Measurements from ENCODE around the gene ATP5PB. TPM values are rescaled to one million over a fixed set of nuclear protein-coding genes. Genes with fewer than 3 reads are reported as not detected.

ATP5PB gene
- total RNA-seq, 5 donors from 2014 or later (not counting 1 experiment from before 2014, with no cell fraction given): 88.1 to 129 (median 118) TPM

GRCh38 chr1:111507411-111508201 lies 58.3 kb downstream of the ATP5PB start:
- Mint-ChIP-seq H3K36me3 (no peaks in the 10 kb centered on the region), H3K9me3 (no peaks in the 10 kb centered on the region), H3K27ac (peak overlapping the region; percentile 95 to 98), H3K27me3 (no peaks in the 10 kb centered on the region), H3K4me3 (peak overlapping the region; percentile 68 to 75 (median 75)), H3K4me1 (peaks cover 56 to 59% (median 57%) of the 10 kb centered on the region in 3 donors)
- ATAC-seq (replicated peaks in 1 of 4): peak; percentile 63 to 75 (median 70)
- Histone ChIP-seq H3K9me3 (no peaks in the 10 kb centered on the region), H3K4me3 (ENCODE audit: control insufficient read depth in 1 of 2, extremely low read depth in 1 of 2, low read length in 1 of 2) (peak overlapping the region; percentile 42 to 44), H3K4me1 (ENCODE audit: control insufficient read depth in 1 of 2, extremely low read depth in 1 of 2, insufficient read depth in 2 of 2, low read length in 2 of 2) (peaks cover 66 to 88% of the 10 kb centered on the region in 2 experiments), H3K27me3 (replicated peaks in 1 of 2; ENCODE audit: control insufficient read depth in 2 of 2, extremely low read depth in 1 of 2, insufficient read depth in 2 of 2, low read length in 1 of 2) (no peaks in the 10 kb centered on the region), H3K36me3 (ENCODE audit: control insufficient read depth in 2 of 2, extremely low read depth in 1 of 2, insufficient read depth in 1 of 2, low read length in 1 of 2) (no peaks in the 10 kb centered on the region), H3K27ac (ENCODE audit: low read length) (peak overlapping the region; percentile 90)
- ChIA-PET POLR2A (interaction anchor here (0.5 to 1.5 kb wide), 6 partner anchors 11 to 289 kb away, joined by 3 to 6 read pairs (median 3); no protein-coding TSS in a partner anchor), CTCF (interaction anchor here (0.5 to 3.6 kb wide), 62 partner anchors 9 to 970 kb away, joined by 3 to 42 read pairs (median 5); partner anchors contain the start of genes ATP5PB (in 1 of the 2), DDX20 (in 1 of the 2), INKA2 (in 1 of the 2) and RAP1A (in 1 of the 2))
- WGBS (ENCODE audit: insufficient coverage): 4% methylated on average over 12 of the region's 15 CpGs
- DNase-seq: peak in 34 of 35 experiments; percentile 20 to 65 (median 36)

DNA sequence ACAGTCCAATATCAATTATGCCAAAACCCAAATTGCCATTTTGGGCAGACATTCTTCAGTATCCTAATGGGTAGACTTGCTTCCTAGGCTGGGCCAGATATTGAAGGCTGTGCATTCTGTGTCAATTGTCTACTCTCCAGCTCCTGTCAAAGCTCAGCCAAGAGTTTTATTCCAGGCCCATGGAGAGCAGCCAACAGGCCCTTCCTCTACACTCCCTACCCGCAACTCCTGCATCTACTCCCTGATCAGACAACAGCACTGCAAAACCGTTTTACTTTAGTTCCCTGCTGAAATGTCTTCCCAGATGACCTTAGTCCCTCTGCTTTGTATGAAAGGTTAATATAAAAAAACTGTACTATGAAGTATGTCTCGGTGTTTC lies 60.7 kb downstream of the ATP5PB start:
- DNase-seq: no peak
- ChIA-PET CTCF (interaction anchor here in 1 of 2 donors (0.7 kb wide), 1 partner anchor 29 kb away, joined by 3 read pairs; no protein-coding TSS in a partner anchor), POLR2A (no interaction called here)
- Histone ChIP-seq H3K27ac (ENCODE audit: low read length) (no peak overlapping the region), H3K27me3 (replicated peaks in 1 of 2; ENCODE audit: control insufficient read depth in 2 of 2, extremely low read depth in 1 of 2, insufficient read depth in 2 of 2, low read length in 1 of 2) (no peaks in the 10 kb centered on the region), H3K36me3 (ENCODE audit: control insufficient read depth in 2 of 2, extremely low read depth in 1 of 2, insufficient read depth in 1 of 2, low read length in 1 of 2) (no peaks in the 10 kb centered on the region), H3K9me3 (no peaks in the 10 kb centered on the region), H3K4me1 (ENCODE audit: control insufficient read depth in 1 of 2, extremely low read depth in 1 of 2, insufficient read depth in 2 of 2, low read length in 2 of 2) (peaks cover 45 to 72% of the 10 kb centered on the region in 2 experiments), H3K4me3 (ENCODE audit: control insufficient read depth in 1 of 2, extremely low read depth in 1 of 2, low read length in 1 of 2) (no peak overlapping the region)
- Mint-ChIP-seq H3K4me1 (peaks cover 39 to 48% (median 47%) of the 10 kb centered on the region in 3 donors), H3K9me3 (no peaks in the 10 kb centered on the region), H3K27me3 (no peaks in the 10 kb centered on the region), H3K36me3 (no peaks in the 10 kb centered on the region), H3K27ac (no peak overlapping the region), H3K4me3 (no peak overlapping the region)
- no peak for ATAC-seq (replicated peaks in 1 of 4)
- no CpG with 5 or more reads among the region's 3 CpGs for whole genome bisulfite sequencing (ENCODE audit: insufficient coverage)

- Histone ChIP-seq H3K4me1 (ENCODE audit: control insufficient read depth in 1 of 2, extremely low read depth in 1 of 2, insufficient read depth in 2 of 2, low read length in 2 of 2) (peaks cover 37 to 73% of the 10 kb centered on the region in 2 experiments), H3K9me3 (no peaks in the 10 kb centered on the region), H3K36me3 (ENCODE audit: control insufficient read depth in 2 of 2, extremely low read depth in 1 of 2, insufficient read depth in 1 of 2, low read length in 1 of 2) (no peaks in the 10 kb centered on the region), H3K27me3 (replicated peaks in 1 of 2; ENCODE audit: control insufficient read depth in 2 of 2, extremely low read depth in 1 of 2, insufficient read depth in 2 of 2, low read length in 1 of 2) (peaks cover 0 to 10% of the 10 kb centered on the region in 2 experiments), H3K4me3 (ENCODE audit: control insufficient read depth in 1 of 2, extremely low read depth in 1 of 2, low read length in 1 of 2) (no peak overlapping the region), H3K27ac (ENCODE audit: low read length) (peak overlapping the region; percentile 51)
- DNase-seq: peak in 1 of 35 experiments; percentile 44
- Mint-ChIP-seq H3K4me3 (no peak overlapping the region), H3K9me3 (no peaks in the 10 kb centered on the region), H3K27me3 (no peaks in the 10 kb centered on the region), H3K27ac (no peak overlapping the region), H3K36me3 (no peaks in the 10 kb centered on the region), H3K4me1 (peaks cover 37 to 44% (median 43%) of the 10 kb centered on the region in 3 donors)
- no peak for ATAC-seq (replicated peaks in 1 of 4)
- POLR2A ChIA-PET: interaction anchor here in 1 of 2 donors (0.6 kb wide), 1 partner anchor 46 kb away, joined by 3 read pairs; no protein-coding TSS in a partner anchor
- CTCF ChIA-PET: interaction anchor here in 1 of 2 donors (0.6 to 0.9 kb wide), 2 partner anchors 40 to 112 kb away, joined by 3 read pairs; no protein-coding TSS in a partner anchor
- WGBS (ENCODE audit: insufficient coverage): 20% methylated on average over 1 of the region's 3 CpGs
Observed at GRCh38 chr1:111511370-111511769, 62.1 kb downstream of the ATP5PB start.

Other genes starting within 250 kb of the ATP5PB start
- gene DENND2D, start 248.8 kb upstream of the ATP5PB start, total RNA-seq: 100 to 1,000 TPM; 128 to 234 (median 222) TPM
- 10 to 100 TPM in 4 of 5 donors, 1 to 10 TPM in 1; 3.6 to 28.1 (median 10.9) TPM for gene CHI3L2, start 221.8 kb upstream of the ATP5PB start, total RNA-seq
- not detected for gene CHIA, start 158.6 kb upstream of the ATP5PB start, total RNA-seq
- 10 to 100 TPM in 2 of 5 donors, 1 to 10 TPM in 3; 4.7 to 11.6 (median 8.6) TPM for gene OVGP1, start 21.7 kb upstream of the ATP5PB start, total RNA-seq
- 10 to 100 TPM; 22.5 to 40.1 (median 33.1) TPM for gene WDR77, start 208 bp upstream of the ATP5PB start, total RNA-seq
- gene C1orf162, start 24.5 kb downstream of the ATP5PB start, total RNA-seq: 10 to 100 TPM; 42.9 to 55.1 (median 46.1) TPM
- under 1 TPM in 1 of 5 donors, not detected in 4; 0.30 TPM for gene ADORA3, start 54.2 kb downstream of the ATP5PB start, total RNA-seq
- not detected for gene TMIGD3, start 54.2 kb downstream of the ATP5PB start, total RNA-seq
- 100 to 1,000 TPM in 4 of 5 donors, 10 to 100 TPM in 1; 95.0 to 108 (median 103) TPM for gene RAP1A, start 170.3 kb downstream of the ATP5PB start, total RNA-seq

Data from T-cell (primary cell).